ENCODE data around the gene PREX1.
"Not testable (repeated sequence)": the region's sequence is repeated elsewhere in the genome, so short reads cannot be mapped to it uniquely, and the experiment has no call there.

The PREX1 gene

DNA sequence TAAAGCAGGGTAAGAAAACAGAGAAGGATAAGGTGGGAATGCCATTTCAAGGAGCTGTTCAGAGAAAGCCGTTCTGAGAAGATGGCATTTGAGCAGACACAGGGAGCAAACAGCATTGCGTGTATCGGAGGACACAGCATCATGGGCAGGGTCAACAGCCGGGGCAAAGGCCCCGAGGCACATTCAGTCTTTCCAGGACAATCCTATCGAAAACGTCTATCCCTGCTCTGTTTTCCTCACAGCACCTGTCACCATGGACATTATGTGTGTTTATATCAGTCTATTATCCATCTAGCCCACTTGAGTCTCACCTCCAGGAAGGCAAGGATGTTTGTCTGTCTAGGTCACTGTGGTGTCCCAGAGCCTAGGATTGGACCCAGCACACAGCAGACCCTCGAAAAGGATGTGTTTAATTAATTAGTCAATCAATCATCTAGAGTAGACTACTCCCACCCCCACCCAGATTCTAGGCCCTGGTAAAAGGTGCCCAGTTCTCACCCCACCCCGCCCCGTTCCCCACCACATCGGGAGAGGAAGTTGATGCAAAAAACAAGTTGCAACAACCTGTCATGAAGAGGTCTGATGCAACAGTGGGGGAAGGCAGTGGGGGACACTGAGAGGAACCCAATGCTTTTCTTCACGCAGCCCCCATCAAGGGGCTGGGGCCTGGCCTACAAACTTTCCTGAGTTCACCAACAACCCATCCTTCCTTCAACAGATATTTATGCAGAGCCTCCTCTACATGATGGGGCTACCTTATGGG is 66.6 kb downstream of the PREX1 start:
- DNase-seq (ENCODE audit: low spot score) = no peak
- TF ChIP-seq, protein P1, sequence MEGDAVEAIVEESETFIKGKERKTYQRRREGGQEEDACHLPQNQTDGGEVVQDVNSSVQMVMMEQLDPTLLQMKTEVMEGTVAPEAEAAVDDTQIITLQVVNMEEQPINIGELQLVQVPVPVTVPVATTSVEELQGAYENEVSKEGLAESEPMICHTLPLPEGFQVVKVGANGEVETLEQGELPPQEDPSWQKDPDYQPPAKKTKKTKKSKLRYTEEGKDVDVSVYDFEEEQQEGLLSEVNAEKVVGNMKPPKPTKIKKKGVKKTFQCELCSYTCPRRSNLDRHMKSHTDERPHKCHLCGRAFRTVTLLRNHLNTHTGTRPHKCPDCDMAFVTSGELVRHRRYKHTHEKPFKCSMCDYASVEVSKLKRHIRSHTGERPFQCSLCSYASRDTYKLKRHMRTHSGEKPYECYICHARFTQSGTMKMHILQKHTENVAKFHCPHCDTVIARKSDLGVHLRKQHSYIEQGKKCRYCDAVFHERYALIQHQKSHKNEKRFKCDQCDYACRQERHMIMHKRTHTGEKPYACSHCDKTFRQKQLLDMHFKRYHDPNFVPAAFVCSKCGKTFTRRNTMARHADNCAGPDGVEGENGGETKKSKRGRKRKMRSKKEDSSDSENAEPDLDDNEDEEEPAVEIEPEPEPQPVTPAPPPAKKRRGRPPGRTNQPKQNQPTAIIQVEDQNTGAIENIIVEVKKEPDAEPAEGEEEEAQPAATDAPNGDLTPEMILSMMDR (IDR thresholded peaks at IDR 0.05; ENCODE audit: extremely low read depth, missing control alignments) = no peak

DNA sequence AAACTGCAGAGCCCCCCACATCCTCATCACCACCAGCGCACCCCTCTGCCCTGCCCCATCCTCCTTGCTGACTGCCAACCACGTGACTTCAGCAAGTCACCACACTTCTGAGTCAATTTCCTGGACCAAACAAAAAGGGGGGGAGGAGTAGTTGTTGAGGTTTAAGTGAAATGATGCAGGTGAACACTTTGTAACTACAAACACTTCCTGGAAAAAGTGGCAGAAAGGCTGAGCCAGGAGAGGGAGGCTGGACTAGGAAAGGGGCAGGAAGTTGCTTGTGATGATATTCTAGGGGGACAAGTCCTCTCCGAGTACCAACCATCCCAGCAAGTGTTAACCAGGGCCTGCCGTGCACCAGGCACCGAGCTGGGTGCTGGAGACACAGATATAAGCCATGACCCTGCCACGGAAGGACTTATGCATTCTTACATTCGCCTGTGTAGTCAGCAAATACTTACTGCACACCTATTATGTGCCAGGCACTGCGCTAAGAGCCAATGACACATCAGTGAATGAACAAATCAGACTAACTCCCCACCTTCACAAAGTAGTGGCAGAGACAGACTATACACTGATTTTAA is 67.3 kb downstream of the PREX1 start:
- TF ChIP-seq, protein P1 (IDR thresholded peaks at IDR 0.05; ENCODE audit: extremely low read depth, missing control alignments) = no peak
- DNase-seq (ENCODE audit: low spot score) = peak; percentile 66

DNA sequence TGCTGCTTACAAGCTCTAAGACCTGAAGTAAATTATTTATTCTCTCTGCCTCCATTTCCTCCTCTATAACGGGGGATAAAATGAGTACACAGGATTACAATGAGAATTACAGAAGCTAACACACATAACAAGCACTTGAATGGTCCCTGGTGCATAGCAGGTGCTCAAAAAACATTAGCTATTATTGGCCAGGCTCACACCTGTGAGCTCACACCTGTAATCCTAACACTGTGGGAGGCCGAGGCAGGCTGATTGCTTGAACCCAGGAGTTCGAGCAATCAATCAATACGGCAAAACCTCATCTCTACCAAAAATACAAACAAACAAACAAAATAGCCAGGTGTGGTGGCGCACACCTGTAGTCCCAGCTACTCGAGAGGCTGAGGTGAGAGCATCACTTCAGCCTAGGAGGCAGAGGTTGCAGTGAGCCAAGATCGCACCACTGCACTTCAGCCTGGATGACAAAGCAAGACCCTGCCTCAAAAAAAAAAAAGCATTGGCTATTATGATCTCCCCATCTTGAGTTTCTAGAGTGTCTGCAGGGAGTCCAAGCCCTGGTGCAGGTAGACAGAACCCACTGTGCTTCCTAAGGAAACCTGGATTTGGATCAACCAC is 68.1 kb downstream of the PREX1 start:
- DNase-seq (ENCODE audit: low spot score) = no peak
- TF ChIP-seq, protein P1 (IDR thresholded peaks at IDR 0.05; ENCODE audit: extremely low read depth, missing control alignments) = no peak

DNA sequence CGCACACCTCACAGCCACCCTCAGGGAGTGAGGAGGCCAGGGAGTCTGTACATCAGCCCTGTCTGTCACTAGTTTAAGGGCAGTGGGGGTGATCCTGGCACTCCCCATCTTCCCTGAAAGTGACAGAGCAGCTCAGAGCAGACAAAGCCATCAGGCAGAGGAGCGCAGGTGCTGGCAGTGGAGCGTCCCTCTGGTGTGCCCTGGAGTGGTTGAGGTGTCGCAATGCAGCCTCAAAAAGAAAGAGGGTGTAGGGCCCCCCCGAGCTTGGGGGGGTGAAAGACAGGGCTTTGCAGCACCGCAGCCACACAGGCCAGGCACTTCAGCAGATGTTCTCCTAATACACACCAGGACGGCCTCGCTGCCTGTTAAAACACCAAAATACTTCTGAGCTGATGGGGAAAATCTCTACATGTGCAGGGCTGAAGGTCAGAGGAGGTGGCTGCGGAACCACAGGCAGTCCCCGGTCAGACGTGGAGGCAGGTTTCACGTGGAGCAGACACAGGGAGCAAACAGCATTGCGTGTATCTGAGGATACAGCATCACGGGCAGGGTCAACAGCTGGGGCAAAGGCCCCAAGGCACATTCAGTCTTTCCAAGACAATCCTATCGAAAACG is 69.5 kb downstream of the PREX1 start:
- DNase-seq (ENCODE audit: low spot score) = no peak
- TF ChIP-seq, protein P1 (IDR thresholded peaks at IDR 0.05; ENCODE audit: extremely low read depth, missing control alignments) = no peak

DNA sequence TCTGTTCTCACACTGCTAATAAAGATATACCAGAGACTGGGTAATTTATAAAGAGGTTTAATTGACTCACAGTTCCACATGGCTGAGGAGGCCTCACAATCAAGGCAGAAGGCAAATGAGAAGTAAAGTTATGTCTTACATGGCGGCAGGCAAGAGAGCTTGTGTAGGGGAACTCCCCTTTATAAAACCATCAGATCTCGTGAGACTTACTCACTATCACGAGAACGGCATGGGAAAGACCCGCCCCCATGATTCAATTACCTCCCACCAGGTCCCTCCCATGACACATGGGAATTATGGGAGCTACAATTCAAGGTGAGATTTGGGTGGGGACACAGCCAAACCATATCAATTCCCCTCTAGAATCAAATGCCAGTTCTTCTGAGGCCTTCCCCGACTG is 71.0 kb downstream of the PREX1 start:
- DNase-seq (ENCODE audit: low spot score) = not testable (repeated sequence)

DNA sequence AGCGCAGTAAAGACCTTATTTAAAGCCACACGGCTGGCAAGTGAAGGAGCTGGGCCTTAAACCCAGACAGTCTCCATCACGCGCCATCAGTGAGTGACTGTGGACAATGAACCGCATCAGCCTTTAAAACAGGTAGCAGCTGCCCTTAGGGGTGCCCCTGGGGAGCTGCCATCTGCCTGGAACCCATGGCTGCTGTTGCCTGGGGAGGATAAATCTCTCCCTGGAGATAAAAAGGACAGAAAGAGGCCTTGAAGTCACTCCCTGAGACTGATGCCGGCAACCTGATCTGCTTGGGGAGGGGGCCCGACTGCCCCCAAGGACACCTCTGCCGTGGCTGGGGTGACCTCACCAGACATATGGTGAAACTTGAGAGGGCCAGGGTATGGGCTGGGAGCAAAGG is 73.5 kb downstream of the PREX1 start:
- DNase-seq (ENCODE audit: low spot score) = no peak
- TF ChIP-seq, protein P1 (IDR thresholded peaks at IDR 0.05; ENCODE audit: extremely low read depth, missing control alignments) = no peak

DNA sequence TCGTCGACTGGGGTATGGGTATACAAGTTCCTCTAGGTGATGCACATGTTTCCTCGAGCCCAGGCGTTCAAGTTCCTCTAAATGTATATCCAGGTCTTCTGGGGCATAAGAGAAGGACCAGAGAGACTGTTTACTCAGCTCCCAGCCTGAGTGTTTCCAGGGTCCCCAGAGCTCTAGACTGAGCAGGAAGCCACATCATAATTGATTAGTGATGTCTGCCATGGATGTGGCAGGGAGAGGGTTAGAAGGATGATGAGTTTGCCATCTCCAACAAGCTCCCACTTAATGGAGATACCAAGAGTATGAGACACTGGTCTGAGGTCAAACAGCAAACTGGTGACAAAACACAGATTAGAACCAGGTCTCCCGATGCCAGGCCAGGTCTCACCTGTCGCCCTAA is 74.8 kb downstream of the PREX1 start:
- DNase-seq (ENCODE audit: low spot score) = no peak
- TF ChIP-seq, protein P1 (IDR thresholded peaks at IDR 0.05; ENCODE audit: extremely low read depth, missing control alignments) = no peak

Data from GM20000 (cell line).